IPS-NIHi7 (cell line): ENCODE measurements around the gene LOXHD1.

ENCODE experiments used
- DNase-seq: peaks from one replicate; pipeline ENCODE4 v3.0.0; 2012; ENCODE audit warnings: mixed read lengths; ENCODE audit errors: extremely low spot score

The LOXHD1 gene

GRCh38 chr18:46577546-46577945 is 79.5 kb downstream of the LOXHD1 start:
- DNase-seq = no peak

GRCh38 chr18:46575851-46576250 is 81.2 kb downstream of the LOXHD1 start:
- no peak for DNase-seq

- DNase-seq = no peak
Measured at GRCh38 chr18:46574743-46575115, 82.3 kb downstream of the LOXHD1 start.

GRCh38 chr18:46574000-46574742 is 82.8 kb downstream of the LOXHD1 start:
- DNase-seq = no peak

- DNase-seq = no peak
Measured at GRCh38 chr18:46573156-46573555, 83.9 kb downstream of the LOXHD1 start.

GRCh38 chr18:46571756-46572155 is 85.3 kb downstream of the LOXHD1 start:
- DNase-seq = no peak

- no peak for DNase-seq
Measured at GRCh38 chr18:46570666-46571065, 86.4 kb downstream of the LOXHD1 start.

- no peak for DNase-seq
Measured at GRCh38 chr18:46570134-46570533, 86.9 kb downstream of the LOXHD1 start.

- no peak for DNase-seq
Measured at GRCh38 chr18:46569211-46569610, 87.8 kb downstream of the LOXHD1 start.

GRCh38 chr18:46567196-46567595 is 89.8 kb downstream of the LOXHD1 start:
- no peak for DNase-seq

- DNase-seq = no peak
Measured at GRCh38 chr18:46566111-46566510, 90.9 kb downstream of the LOXHD1 start.

- DNase-seq = no peak
Measured at GRCh38 chr18:46565256-46565655, 91.8 kb downstream of the LOXHD1 start.

GRCh38 chr18:46563317-46563716 is 93.7 kb downstream of the LOXHD1 start:
- peak; percentile 54 for DNase-seq

- no peak for DNase-seq
Measured at GRCh38 chr18:46562674-46563192, 94.3 kb downstream of the LOXHD1 start.

- no peak for DNase-seq
Measured at GRCh38 chr18:46560671-46561045, 96.4 kb downstream of the LOXHD1 start.

- no peak for DNase-seq
Measured at GRCh38 chr18:46559946-46560670, 96.9 kb downstream of the LOXHD1 start.

- no peak for DNase-seq
Measured at GRCh38 chr18:46559296-46559695, 97.7 kb downstream of the LOXHD1 start.

- no peak for DNase-seq
Measured at GRCh38 chr18:46556590-46557206, 100.3 kb downstream of the LOXHD1 start.

GRCh38 chr18:46555724-46556123 is 101.3 kb downstream of the LOXHD1 start:
- peak; percentile 87 for DNase-seq

- no peak for DNase-seq
Measured at GRCh38 chr18:46555213-46555612, 101.8 kb downstream of the LOXHD1 start.

GRCh38 chr18:46554406-46555080 is 102.5 kb downstream of the LOXHD1 start:
- no peak for DNase-seq

GRCh38 chr18:46550609-46551008 is 106.4 kb downstream of the LOXHD1 start:
- no peak for DNase-seq
